K562 (cell line): ENCODE data around the gene ZGLP1. TPM values are rescaled to one million over a fixed set of nuclear protein-coding genes. Genes with fewer than 3 reads are reported as not detected.
A peak's percentile ranks its signal among the peaks of the same experiment; 100 is the strongest.

Source experiments
- ARID3A ChIP-seq: IDR thresholded peaks from 2 replicates; pipeline ENCODE4 v1.6.1; 2012; ENCODE audit warnings: low read depth, low read length, improper control_type of control experiment, borderline replicate concordance
- ELK3 ChIP-seq: fragments of 450-650 bp; formaldehyde crosslinking; IDR thresholded peaks from 2 replicates; pipeline ENCODE4 v1.4.0; 2020; ENCODE audit warnings: mild to moderate bottlenecking
- ERF ChIP-seq: fragments of 450-650 bp; formaldehyde crosslinking; IDR thresholded peaks from 2 replicates; pipeline ENCODE4 v1.4.0; 2020; ENCODE audit warnings: mild to moderate bottlenecking, mixed read lengths
- FIP1L1 ChIP-seq: fragments of 200-400 bp; formaldehyde crosslinking; IDR thresholded peaks from 2 replicates; pipeline ENCODE4 v1.6.1; 2018; ENCODE audit warnings: mild to moderate bottlenecking, low read depth, low read length; ENCODE audit not compliant: poor library complexity, severe bottlenecking
- FUS ChIP-seq: fragments of 200-400 bp; formaldehyde crosslinking; optimal IDR thresholded peaks from 2 replicates; pipeline ENCODE3; 2017; ENCODE audit warnings: low read depth, low read length
- HDAC2 ChIP-seq: fragments of 450-650 bp; IDR thresholded peaks from 2 replicates; pipeline ENCODE4 v1.6.1; 2016; ENCODE audit warnings: mild to moderate bottlenecking
- HOXB6 ChIP-seq: fragments of 250-450 bp; sonication (Bioruptor Pico); IDR thresholded peaks from 2 replicates; pipeline ENCODE4 v1.5.1; 2022; ENCODE audit warnings: mild to moderate bottlenecking, borderline replicate concordance
- MTA3 ChIP-seq: fragments of 450-650 bp; formaldehyde crosslinking; IDR thresholded peaks from 2 replicates; pipeline ENCODE4 v1.6.1; 2017; ENCODE audit warnings: mild to moderate bottlenecking, borderline replicate concordance
- NELFE ChIP-seq: IDR thresholded peaks from 2 replicates; pipeline ENCODE4 v1.6.1; 2011; ENCODE audit warnings: mild to moderate bottlenecking; ENCODE audit not compliant: insufficient read depth, insufficient read length
- NFRKB ChIP-seq: fragments of 450-650 bp; IDR thresholded peaks from 2 replicates; pipeline ENCODE4 v1.6.1; 2016; ENCODE audit warnings: low read depth
- NUFIP1 ChIP-seq: fragments of 450-650 bp; IDR thresholded peaks from 2 replicates; pipeline ENCODE4 v1.6.1; 2018; ENCODE audit not compliant: partially characterized antibody
- RBM25 ChIP-seq: fragments of 200-400 bp; formaldehyde crosslinking; IDR thresholded peaks from 2 replicates; pipeline ENCODE4 v1.6.1; 2018; ENCODE audit warnings: low read length, low read depth, moderate library complexity; ENCODE audit not compliant: severe bottlenecking
- REST ChIP-seq, 2 experiments: fragments of 450-650 bp; formaldehyde crosslinking in 1 of 2; IDR thresholded peaks; 2 replicates each; pipeline versions ENCODE4 v1.4.0 to v1.6.1; 2014 to 2020; ENCODE audit warnings: mild to moderate bottlenecking in 2 of 2, borderline replicate concordance in 1 of 2, low read depth in 1 of 2
- ZBTB17 ChIP-seq: fragments of 450-650 bp; formaldehyde crosslinking; IDR thresholded peaks from 2 replicates; pipeline ENCODE4 v1.4.0; 2020; ENCODE audit warnings: mild to moderate bottlenecking
- ZKSCAN8 ChIP-seq: fragments of 200-800 bp; sonication (Bioruptor generic); IDR thresholded peaks from 2 replicates; pipeline ENCODE4 v1.6.1; 2016; ENCODE audit warnings: missing genetic modification characterization, missing compliant biosample characterization
- ZNF184 ChIP-seq: sonication (generic); formaldehyde crosslinking; IDR thresholded peaks from 2 replicates; pipeline ENCODE4 v1.5.0; 2020; ENCODE audit warnings: missing genetic modification reagents
- ZNF239 ChIP-seq: fragments of 250-450 bp; sonication (Bioruptor Pico); IDR thresholded peaks from 2 replicates; pipeline ENCODE4 v1.4.0; 2020; ENCODE audit warnings: mild to moderate bottlenecking
- ZNF436 ChIP-seq: fragments of 250-450, 450-650 bp; sonication (Bioruptor Pico); formaldehyde crosslinking; IDR thresholded peaks from 2 replicates; pipeline ENCODE4 v1.7.0; 2020; ENCODE audit warnings: mild to moderate bottlenecking
- polyA plus RNA-seq, 8 experiments: library from polyadenylated mRNA; depleted of rRNA in 4 of 8; stranded (reverse) in 5 of 8; unstranded in 3 of 8; fragments of >200 nt; fragmentation: Nextera tagmentation in 2 of 8; fragmentation: Illumina TruSeq in 1 of 8; extraction: Ambion mirVana in 2 of 8; extraction: Trizol in 1 of 8; gene quantifications; 2 replicates each; pipeline versions ENCODE4 v1.2.1 to v1.2.3, GENCODE V29; 2011 to 2014; ENCODE audit warnings: inconsistent platforms in 1 of 8, missing spikeins in 1 of 8
- total RNA-seq, 7 experiments: library from RNA; depleted of rRNA in 6 of 7; stranded (reverse); fragments of >200 nt in 6 of 7; fragmentation: Illumina TruSeq in 2 of 7; extraction: Trizol in 2 of 7; gene quantifications; 2 replicates each; pipeline versions ENCODE4 v1.2.1 to v1.2.3, GENCODE V29; 2011 to 2021; ENCODE audit warnings: low replicate concordance in 1 of 7

The ZGLP1 gene
- total and polyA plus RNA-seq, 9 of the 15 experiments (the other 6 are each of a cell fraction or from before 2014, with no cell fraction given): 0.24 to 4.5 (median 2.2) TPM

- TF ChIP-seq ZKSCAN8 (CRISPR knock-in tag) (no peak), ZNF436 (CRISPR knock-in tag) (no peak), HDAC2 (peak; percentile 50; the same call in 1 of the 2 replicates), ZNF239 (no peak), ZNF184 (CRISPR knock-in tag) (no peak), ARID3A (no peak), FUS (no peak), NUFIP1 (no peak), NFRKB (no peak), ELK3 (no peak), NELFE (no peak), HOXB6 (CRISPR knock-in tag) (no peak), FIP1L1 (no peak), RBM25 (no peak), ZBTB17 (CRISPR knock-in tag) (no peak), ERF (CRISPR knock-in tag) (no peak), REST (IDR thresholded peaks at IDR 0.05; ENCODE audit: borderline replicate concordance) (no peak), REST (CRISPR knock-in tag; IDR thresholded peaks at IDR 0.05; ENCODE audit: low read depth) (no peak), MTA3 (no peak)
Observed at GRCh38 chr19:10292789-10293636, 16.6 kb downstream of the ZGLP1 start (continued).
